GM12878 (cell line): Measurements from ENCODE around the gene SMKR1. TPM values are rescaled to one million over a fixed set of nuclear protein-coding genes. Genes with fewer than 3 reads are reported as not detected.

Experiments
- ATAC-seq: fragments of 200-7000 bp; cut with Tn5 transposase; 3 replicates; pipeline ENCODE4 v1.9.1; 2020; ENCODE audit warnings: mild to moderate bottlenecking, moderate library complexity
- BruUV-seq: library from RNA; stranded (reverse); fragments of 400-500 nt; replicated peaks from 2 replicates; lab custom pipeline; 2021; lab: Mats Ljungman, UMichigan
- CTCF ChIA-PET: fragments of 300-600 bp; sonication (Branson Sonifier 250); formaldehyde crosslinking; extraction: SDS; loops from one replicate; lab custom pipeline; 2021; ENCODE audit warnings: inconsistent platforms; lab: Yijun Ruan, JAX
- POLR2A ChIA-PET: fragments of 350-600 bp; formaldehyde crosslinking; extraction: SDS; loops from one replicate; lab custom pipeline; 2021; ENCODE audit warnings: inconsistent platforms; lab: Charles Lee
- RAD21 ChIA-PET: fragments of 300-600 bp; sonication (Branson Sonifier 250); formaldehyde crosslinking; loops from one replicate; lab custom pipeline; 2023; ENCODE audit warnings: antibody characterized with exemption; ENCODE audit not compliant: unreplicated experiment; lab: Charles Lee
- SMC1A ChIA-PET: fragments of 300-600 bp; sonication (Branson Sonifier 250); formaldehyde crosslinking; loops from one replicate; lab custom pipeline; 2023; ENCODE audit not compliant: unreplicated experiment, uncharacterized antibody; lab: Charles Lee
- DNase-seq: peaks from one replicate; pipeline ENCODE4 v3.0.0-alpha.2; 2011; ENCODE audit warnings: low read depth, low spot score
- FAIRE-seq: peaks from 3 replicates; lab custom pipeline; 2011; peaks lifted over from hg19 to GRCh38; lab: Jason Lieb, UNC
- H2AFZ ChIP-seq: 2 replicates; pipeline ENCODE4 v1.6.0; 2011; ENCODE audit warnings: low read depth, low read length, control low read depth; ENCODE audit not compliant: control insufficient read depth
- H3K27ac ChIP-seq: 2 replicates; pipeline ENCODE4 v1.5.1; 2011; ENCODE audit warnings: control low read depth; ENCODE audit not compliant: control insufficient read depth, insufficient read depth
- H3K27me3 ChIP-seq, 2 experiments: replicated peaks in 1 of 2; 2 replicates each; pipeline versions ENCODE4 v1.6.0 to v1.6.1; 2011; ENCODE audit warnings: low read length in 1 of 2; ENCODE audit not compliant: control insufficient read depth in 2 of 2, insufficient read depth in 2 of 2
- H3K36me3 ChIP-seq, 2 experiments: 2 replicates each; pipeline ENCODE4 v1.5.1; 2011; ENCODE audit warnings: low read length in 1 of 2; ENCODE audit not compliant: control insufficient read depth in 2 of 2, insufficient read depth in 2 of 2
- H3K4me1 ChIP-seq: 2 replicates; pipeline ENCODE4 v1.6.1; 2011; ENCODE audit warnings: mild to moderate bottlenecking, low read length, moderate library complexity, mixed read lengths; ENCODE audit not compliant: control insufficient read depth, insufficient read depth
- H3K4me2 ChIP-seq: 2 replicates; pipeline ENCODE4 v1.6.0; 2011; ENCODE audit warnings: control low read depth; ENCODE audit not compliant: control insufficient read depth, insufficient read depth
- H3K4me3 ChIP-seq: fragments of 200-600 bp; sonication (generic); 2 replicates; pipeline ENCODE4 v1.5.1; 2016
- H3K79me2 ChIP-seq: 2 replicates; pipeline ENCODE4 v1.6.0; 2011; ENCODE audit warnings: low read length; ENCODE audit not compliant: control insufficient read depth, insufficient read depth
- H3K9ac ChIP-seq: 2 replicates; pipeline ENCODE4 v1.8.0; 2011; ENCODE audit warnings: low read length, control low read depth, mixed read lengths; ENCODE audit not compliant: control insufficient read depth, insufficient read depth
- H3K9me3 ChIP-seq: replicated peaks from 3 replicates; pipeline ENCODE4 v1.5.1; 2011; ENCODE audit warnings: mild to moderate bottlenecking, low read length; ENCODE audit not compliant: control insufficient read depth, insufficient read depth
- H4K20me1 ChIP-seq: 2 replicates; pipeline ENCODE4 v1.6.0; 2011; ENCODE audit not compliant: control insufficient read depth, insufficient read depth
- BHLHE40 ChIP-seq, 2 experiments: fragments of 450-650 bp in 1 of 2; IDR thresholded peaks; 2 replicates each; pipeline ENCODE4 v1.6.1; 2011 to 2017; ENCODE audit warnings: low read depth in 2 of 2, borderline replicate concordance in 1 of 2, improper control_type of control experiment in 1 of 2, low read length in 1 of 2, mild to moderate bottlenecking in 1 of 2
- BRCA1 ChIP-seq: IDR thresholded peaks from 2 replicates; pipeline ENCODE4 v1.6.1; 2011; ENCODE audit warnings: low read depth, low read length, improper control_type of control experiment
- CREB1 ChIP-seq: IDR thresholded peaks from 2 replicates; pipeline ENCODE4 v1.6.1; 2012; ENCODE audit warnings: low read depth, mild to moderate bottlenecking, inconsistent platforms
- HCFC1 ChIP-seq: fragments of 150-350 bp; IDR thresholded peaks from 2 replicates; pipeline ENCODE4 v1.6.1; 2014; ENCODE audit warnings: low read length
- KAT2A ChIP-seq: conservative IDR thresholded peaks from 2 replicates; pipeline ENCODE4 v1.6.1; 2011; ENCODE audit warnings: low read depth, low read length; ENCODE audit not compliant: control insufficient read depth
- MLLT1 ChIP-seq: fragments of 450-650 bp; IDR thresholded peaks from 2 replicates; pipeline ENCODE4 v1.6.1; 2016; ENCODE audit warnings: mild to moderate bottlenecking
- MYB ChIP-seq: fragments of 150-350 bp; IDR thresholded peaks from 2 replicates; pipeline ENCODE4 v1.6.1; 2014; ENCODE audit warnings: mild to moderate bottlenecking, low read depth, low read length, borderline replicate concordance
- WGBS: methylation state at CpG from one replicate; pipeline ENCODE4 v1.1.6; 2016; ENCODE audit warnings: low lambda C conversion rate; ENCODE audit not compliant: insufficient replicate concordance, insufficient coverage; ENCODE audit errors: missing lambda C conversion rate; 5-methylcytosine and 5-hydroxymethylcytosine counted together
- in situ Hi-C: fragments of 300-500 bp; cut with MboI; formaldehyde crosslinking; loops from 9 replicates; pipeline ENCODE4 v1.14.3; 2018; ENCODE audit warnings: mixed read lengths
- intact Hi-C: fragments of 100-400 bp; cut with micrococcal nuclease; formaldehyde crosslinking; loops from one replicate; pipeline ENCODE4 v1.14.2; 2022; ENCODE audit not compliant: unreplicated experiment
- polyA plus RNA-seq, 11 experiments: library from polyadenylated mRNA; depleted of rRNA in 4 of 11; unstranded in 6 of 11; stranded (reverse) in 5 of 11; fragments of >200 nt; fragmentation: Nextera tagmentation in 4 of 11; fragmentation: Illumina TruSeq in 1 of 11; extraction: Ambion mirVana in 4 of 11; extraction: Trizol in 1 of 11; gene quantifications; 1 replicate in 1 of 11; 2 replicates in 10 of 11; pipeline versions ENCODE4 v1.2.1 to v1.2.3, GENCODE V29; 2011 to 2016; ENCODE audit warnings: inconsistent platforms in 2 of 11, missing spikeins in 2 of 11, low read depth in 1 of 11
- total RNA-seq, 4 experiments: library from RNA; depleted of rRNA in 3 of 4; stranded (reverse); fragments of >200 nt in 3 of 4; fragmentation: Illumina TruSeq in 1 of 4; extraction: Trizol in 1 of 4; gene quantifications; 2 replicates each; pipeline versions ENCODE4 v1.2.1 to v1.2.3, GENCODE V29; 2013 to 2021
- TF ChIP-seq, protein P1 (sequence below): fragments of 150-350 bp; IDR thresholded peaks from 2 replicates; pipeline ENCODE4 v1.6.1; 2014; ENCODE audit warnings: mild to moderate bottlenecking, low read depth, low read length
- TF ChIP-seq, protein P2 (sequence below): IDR thresholded peaks from 2 replicates; pipeline ENCODE4 v1.6.1; 2011; ENCODE audit warnings: low read depth, low read length, improper control_type of control experiment, borderline replicate concordance

Gene SMKR1
- total and polyA plus RNA-seq, 10 of the 15 experiments (the other 5 are each of a cell fraction or from before 2014, with no cell fraction given): 0.37 to 2.6 (median 0.83) TPM

GRCh38 chr7:129522971-129523340 is 20.6 kb downstream of the SMKR1 start:
- no peaks in the 10 kb centered on the region for H3K4me1 ChIP-seq
- H4K20me1 ChIP-seq: no peaks in the 10 kb centered on the region
- RAD21 ChIA-PET: no interaction called here
- H3K27ac ChIP-seq: no peak overlapping the region
- H3K27me3 ChIP-seq: no peaks in the 10 kb centered on the region; a peak in 1 of 4 replicates
- no peaks in the 10 kb centered on the region for H3K79me2 ChIP-seq
- no peak overlapping the region for H3K4me3 ChIP-seq
- 25% methylated on average over 5 of the region's 5 CpGs for WGBS
- no peak for FAIRE-seq
- intact Hi-C loops (no loop called here), in situ Hi-C loops (no loop called here)
- H3K36me3 ChIP-seq: no peaks in the 10 kb centered on the region
- no peak overlapping the region for H3K4me2 ChIP-seq
- no peak overlapping the region for H2AFZ ChIP-seq
- TF ChIP-seq MLLT1 (no peak), CREB1 (no peak), KAT2A (no peak), BHLHE40 (IDR thresholded peaks at IDR 0.05; ENCODE audit: borderline replicate concordance in 1 of 2, low read depth in 2 of 2, low read length in 1 of 2) (no peak), HCFC1 (no peak), MYB (no peak), BRCA1 (no peak)
- TF ChIP-seq, protein P1, sequence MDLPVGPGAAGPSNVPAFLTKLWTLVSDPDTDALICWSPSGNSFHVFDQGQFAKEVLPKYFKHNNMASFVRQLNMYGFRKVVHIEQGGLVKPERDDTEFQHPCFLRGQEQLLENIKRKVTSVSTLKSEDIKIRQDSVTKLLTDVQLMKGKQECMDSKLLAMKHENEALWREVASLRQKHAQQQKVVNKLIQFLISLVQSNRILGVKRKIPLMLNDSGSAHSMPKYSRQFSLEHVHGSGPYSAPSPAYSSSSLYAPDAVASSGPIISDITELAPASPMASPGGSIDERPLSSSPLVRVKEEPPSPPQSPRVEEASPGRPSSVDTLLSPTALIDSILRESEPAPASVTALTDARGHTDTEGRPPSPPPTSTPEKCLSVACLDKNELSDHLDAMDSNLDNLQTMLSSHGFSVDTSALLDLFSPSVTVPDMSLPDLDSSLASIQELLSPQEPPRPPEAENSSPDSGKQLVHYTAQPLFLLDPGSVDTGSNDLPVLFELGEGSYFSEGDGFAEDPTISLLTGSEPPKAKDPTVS: no peak
- TF ChIP-seq, protein P2, sequence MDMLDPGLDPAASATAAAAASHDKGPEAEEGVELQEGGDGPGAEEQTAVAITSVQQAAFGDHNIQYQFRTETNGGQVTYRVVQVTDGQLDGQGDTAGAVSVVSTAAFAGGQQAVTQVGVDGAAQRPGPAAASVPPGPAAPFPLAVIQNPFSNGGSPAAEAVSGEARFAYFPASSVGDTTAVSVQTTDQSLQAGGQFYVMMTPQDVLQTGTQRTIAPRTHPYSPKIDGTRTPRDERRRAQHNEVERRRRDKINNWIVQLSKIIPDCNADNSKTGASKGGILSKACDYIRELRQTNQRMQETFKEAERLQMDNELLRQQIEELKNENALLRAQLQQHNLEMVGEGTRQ: no peak
- no peak for DNase-seq
- SMC1A ChIA-PET: no interaction called here
- no TSS peak for BruUV-seq
- CTCF ChIA-PET: interaction anchor here (1.3 kb wide), 1 partner anchor 180 kb away, joined by 3 read pairs; no protein-coding TSS in a partner anchor
- POLR2A ChIA-PET: no interaction called here
- ATAC-seq: no peak
- no peaks in the 10 kb centered on the region for H3K9me3 ChIP-seq
- H3K9ac ChIP-seq: no peak overlapping the region
